HG03378 (cell line): ENCODE data around the gene DUOXA1.
"Not testable (repeated sequence)": the region's sequence is repeated elsewhere in the genome, so short reads cannot be mapped to it uniquely, and the experiment has no call there.

ENCODE experiments used
- ATAC-seq: cut with Tn5 transposase; IDR thresholded peaks from one replicate; pipeline ENCODE4 v1.9.1; 2021; ENCODE audit warnings: mild to moderate bottlenecking, moderate library complexity; ENCODE audit not compliant: unreplicated experiment

The DUOXA1 gene

DNA sequence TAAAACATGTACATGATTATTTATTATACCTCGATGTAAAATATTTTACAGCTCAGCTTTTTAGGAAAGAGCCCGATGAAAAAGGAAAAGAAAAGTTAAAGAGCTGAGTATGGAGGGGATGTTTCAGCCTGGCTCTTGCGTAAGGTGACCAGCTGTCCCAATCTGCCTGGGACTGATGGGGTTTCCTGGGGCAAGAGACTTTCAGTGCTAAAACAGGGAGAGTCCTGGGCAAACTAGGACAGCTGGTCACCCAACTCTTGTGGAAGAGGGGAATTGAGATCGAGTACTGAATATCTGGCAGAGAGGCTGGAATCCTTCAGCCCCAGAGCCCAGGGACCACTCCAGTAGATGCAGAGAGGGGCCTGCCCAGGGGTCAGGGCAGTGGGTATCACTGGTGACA, 36.7 kb downstream of the DUOXA1 start:
- ATAC-seq: no peak

- no peak for ATAC-seq
Measured at GRCh38 chr15:45091576-45091975, 38.1 kb downstream of the DUOXA1 start.

DNA sequence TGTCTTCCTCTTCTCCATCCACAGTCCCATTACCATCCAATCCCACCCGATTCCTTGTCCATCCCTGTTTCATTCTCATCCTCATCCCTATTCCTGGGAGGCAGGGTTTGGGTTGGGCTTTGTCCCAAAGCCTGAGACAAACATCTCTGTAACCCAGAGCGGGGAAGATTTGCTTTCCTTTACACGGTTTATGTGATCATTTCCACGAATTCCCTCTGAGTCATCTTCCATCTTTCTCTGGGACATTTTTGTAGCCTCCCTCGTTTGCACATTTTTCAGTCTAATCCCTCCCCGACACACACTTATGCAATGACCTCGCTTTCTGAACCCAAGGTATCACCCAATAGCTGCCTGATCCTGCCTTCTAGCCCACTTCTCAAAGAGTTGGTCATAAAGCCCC, 38.5 kb downstream of the DUOXA1 start:
- ATAC-seq: no peak

DNA sequence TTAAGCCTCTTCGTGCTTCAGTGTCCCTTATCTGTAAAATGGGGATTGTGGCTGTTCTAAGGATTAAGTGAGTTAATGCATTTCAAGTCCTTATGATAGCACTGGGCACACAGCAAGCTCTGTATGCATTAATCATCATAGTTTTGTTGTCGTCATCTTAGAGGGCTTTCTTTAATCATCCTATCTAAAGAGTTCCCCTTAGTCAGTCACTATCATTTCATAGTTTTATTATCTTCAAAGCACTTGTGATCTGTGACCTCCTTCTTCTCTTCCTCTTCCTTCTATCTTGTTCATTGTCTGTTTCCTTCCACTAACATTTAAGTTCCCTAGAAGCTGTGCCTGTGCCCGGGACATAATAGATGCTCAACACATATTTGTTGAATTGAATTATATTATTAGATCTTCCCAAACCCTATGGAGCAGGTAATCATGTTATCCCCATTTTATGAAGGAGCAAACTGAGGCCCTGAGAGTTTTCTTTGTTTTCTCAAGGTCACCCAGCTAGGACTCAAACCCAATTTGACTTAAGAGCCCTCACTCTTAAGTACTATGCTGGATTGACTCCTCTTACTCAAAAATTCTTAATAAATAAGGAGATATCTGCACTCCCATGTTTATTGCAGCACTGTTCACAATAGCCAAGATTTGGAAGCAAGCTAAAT, 39.8 kb downstream of the DUOXA1 start:
- ATAC-seq: no peak

DNA sequence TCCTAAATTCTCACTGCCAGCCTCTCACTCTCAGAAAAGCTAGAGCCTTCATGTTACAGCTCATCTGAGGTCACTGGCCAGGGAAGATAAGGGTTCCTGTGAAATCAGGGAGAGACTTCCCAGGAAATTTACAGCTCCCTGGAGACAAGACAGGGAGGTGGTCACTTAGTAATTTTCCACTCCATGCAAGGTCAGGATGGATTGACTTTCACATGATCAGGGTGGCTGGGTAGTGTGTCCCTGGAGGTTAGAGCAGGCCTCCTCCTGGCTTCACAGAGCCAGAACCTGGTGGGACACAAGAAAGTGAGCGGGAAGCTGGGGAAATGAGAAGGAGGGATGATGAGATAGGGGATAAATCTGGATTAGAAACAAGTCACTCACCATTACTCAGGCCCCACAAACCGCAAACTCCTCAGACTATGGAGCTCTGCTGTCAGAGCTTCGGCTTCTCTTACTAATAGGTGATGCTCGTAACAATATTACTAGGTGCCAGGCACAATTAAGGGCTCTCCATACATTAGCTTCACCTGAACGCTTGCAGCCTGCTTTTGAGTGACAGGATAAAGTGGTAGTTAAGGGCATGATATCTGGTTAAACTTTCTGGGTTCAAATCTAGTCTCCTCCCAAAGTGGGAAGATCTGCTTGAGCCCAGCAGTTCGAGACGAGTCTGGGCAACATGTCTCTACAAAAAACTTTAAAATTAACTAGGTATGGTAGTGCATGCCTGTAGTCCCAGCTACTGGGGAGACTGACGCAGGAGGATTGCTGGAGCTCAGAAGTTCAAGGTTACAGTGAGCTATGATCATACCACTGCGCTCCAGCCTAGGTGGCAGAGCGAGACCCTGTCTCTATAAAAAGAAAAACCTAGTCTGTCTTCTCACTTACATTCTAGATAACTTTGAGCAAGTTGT, 40.6 kb downstream of the DUOXA1 start:
- ATAC-seq: no peak

GRCh38 chr15:45087513-45087912, 42.2 kb downstream of the DUOXA1 start:
- ATAC-seq: no peak

DNA sequence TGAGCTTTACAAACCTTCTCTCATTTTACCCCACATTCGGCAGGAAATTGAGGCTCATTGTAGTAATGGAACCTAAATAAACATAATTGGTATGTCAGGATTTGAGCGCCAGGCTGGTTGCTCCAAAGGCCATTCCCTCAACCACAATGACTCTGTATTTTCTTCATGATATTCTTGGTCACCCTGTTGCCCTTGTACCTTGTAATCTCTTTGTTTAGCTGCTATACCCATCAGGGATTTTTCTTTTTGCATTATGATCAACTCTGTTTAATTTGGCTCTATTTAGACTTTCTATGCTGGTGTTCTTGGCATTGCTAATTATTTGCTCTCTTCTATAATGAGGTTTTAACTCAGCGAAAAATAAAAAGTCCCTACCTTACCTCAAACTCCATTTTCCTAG, 45.5 kb downstream of the DUOXA1 start:
- ATAC-seq: no peak

DNA sequence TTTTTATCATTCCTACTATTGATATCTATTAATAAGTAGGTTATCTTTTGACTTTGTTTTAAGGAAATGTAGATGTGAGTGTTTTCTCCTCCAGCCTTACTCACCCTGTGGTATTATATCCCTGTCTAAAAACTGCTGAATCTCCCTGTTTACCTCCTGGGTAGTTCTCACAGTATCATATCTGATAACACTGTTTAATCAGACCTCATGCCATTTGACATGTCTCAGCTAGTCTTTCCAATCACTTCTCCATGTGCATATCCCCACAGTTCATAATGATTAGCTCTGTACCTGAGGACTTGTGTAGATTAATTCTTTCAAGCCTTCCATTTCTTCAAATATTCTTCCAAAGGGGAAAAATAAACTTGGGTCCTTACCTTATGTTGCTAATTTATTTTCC, 46.5 kb downstream of the DUOXA1 start:
- ATAC-seq: no peak

- not testable (repeated sequence) for ATAC-seq
Measured at GRCh38 chr15:45082412-45082811, 47.3 kb downstream of the DUOXA1 start.

GRCh38 chr15:45080593-45080992, 49.1 kb downstream of the DUOXA1 start:
- ATAC-seq: not testable (repeated sequence)

DNA sequence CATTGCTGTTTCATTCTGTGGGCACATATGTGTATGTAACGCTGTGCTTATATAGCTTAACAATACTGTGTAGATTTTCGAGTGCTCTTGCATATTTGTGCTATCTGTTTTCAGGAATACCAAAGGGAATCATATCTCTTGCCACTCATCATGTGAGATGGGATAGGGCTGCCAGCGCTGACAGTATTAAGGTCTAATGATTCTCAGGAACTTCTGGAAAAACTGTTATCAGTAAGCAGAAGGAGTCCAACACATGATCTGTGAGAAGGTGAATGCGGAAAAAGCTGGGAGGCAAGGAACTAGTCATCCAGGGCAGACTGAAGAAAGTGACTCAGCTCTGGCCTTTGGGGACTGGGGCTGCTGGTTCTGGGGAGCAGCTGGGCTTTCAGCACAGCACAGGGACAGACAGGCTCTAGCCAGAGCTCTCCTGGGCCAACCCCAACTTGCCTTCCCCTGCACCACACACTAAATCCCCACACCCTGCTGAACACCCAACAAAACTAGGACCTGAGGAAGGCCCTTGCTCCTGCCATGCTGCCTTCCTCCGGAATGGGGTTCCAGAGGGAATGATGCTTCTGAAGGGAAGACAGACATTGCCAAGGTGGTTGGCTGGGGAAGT, 49.9 kb downstream of the DUOXA1 start:
- not testable (repeated sequence) for ATAC-seq

GRCh38 chr15:45079201-45079600, 50.5 kb downstream of the DUOXA1 start:
- ATAC-seq: not testable (repeated sequence)

DNA sequence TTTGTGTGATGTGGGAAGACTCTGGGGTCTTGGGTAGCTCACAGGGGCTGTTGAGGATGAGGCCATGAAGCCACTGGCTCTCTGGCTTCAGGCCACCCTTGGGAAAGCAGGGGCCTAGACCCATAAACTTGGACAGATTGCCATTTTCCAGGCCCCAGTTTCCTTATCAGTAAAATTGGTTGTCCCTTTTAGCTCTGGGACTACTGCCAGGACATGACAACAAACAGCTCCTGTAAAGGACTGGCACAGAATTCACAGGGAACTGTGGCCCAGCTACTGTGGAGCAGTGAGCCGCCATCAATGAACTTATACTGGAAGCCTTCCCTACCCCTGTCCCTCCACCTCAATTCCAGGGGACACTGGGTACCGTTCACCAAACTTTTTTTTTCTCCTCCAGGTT, 52.3 kb downstream of the DUOXA1 start:
- not testable (repeated sequence) for ATAC-seq

GRCh38 chr15:45075440-45076320, 54.0 kb downstream of the DUOXA1 start:
- not testable (repeated sequence) for ATAC-seq

DNA sequence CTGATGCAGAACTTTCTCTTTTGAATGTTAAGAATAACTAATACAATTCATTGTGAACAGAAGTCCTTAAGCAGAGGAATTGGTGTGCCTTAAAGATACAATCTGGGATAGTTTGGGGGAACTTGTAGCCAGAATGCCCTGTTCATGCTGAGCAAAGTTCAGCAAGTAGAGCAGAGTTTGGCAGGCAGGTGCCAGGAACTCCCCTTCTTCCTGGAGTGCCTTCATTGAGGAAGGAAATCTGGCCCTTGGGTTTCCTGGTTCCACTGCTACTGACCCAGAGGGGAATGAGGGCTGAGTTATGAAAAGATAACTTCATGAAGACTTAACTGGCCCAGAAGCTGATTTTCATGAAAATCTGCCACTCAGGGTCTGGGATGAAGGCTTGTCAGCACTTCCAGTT, 56.1 kb downstream of the DUOXA1 start:
- not testable (repeated sequence) for ATAC-seq

DNA sequence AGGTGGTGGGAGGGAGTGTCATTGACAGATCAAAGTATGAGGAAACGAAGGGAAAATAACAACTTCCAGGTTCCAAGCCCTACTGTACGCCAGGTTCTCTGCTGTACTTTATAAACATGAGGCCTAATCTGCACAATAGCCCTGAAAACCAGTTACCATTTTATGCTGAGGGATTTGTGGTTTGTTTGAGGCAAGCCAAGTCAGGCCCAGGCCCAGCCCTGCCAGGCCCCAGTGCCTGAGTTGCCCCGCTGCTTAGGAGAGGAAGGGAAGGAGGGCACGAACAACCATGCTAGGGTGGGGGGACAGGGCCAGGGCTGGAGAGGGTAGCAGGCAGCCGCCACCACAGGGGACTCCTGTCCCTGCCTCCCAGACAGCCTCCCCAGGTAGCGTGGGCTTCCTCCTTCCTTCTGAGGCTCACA, 59.7 kb downstream of the DUOXA1 start:
- not testable (repeated sequence) for ATAC-seq
